Umbilical cord (tissue), 2 donors: Measurements from ENCODE around the gene SHISA6. TPM values are rescaled to one million over a fixed set of nuclear protein-coding genes. Genes with fewer than 3 reads are reported as not detected.
A peak's percentile ranks its signal among the peaks of the same experiment; 100 is the strongest.

Experiments
- DNase-seq: peaks from one replicate; pipeline ENCODE4 v3.0.0-alpha.2; 2015; ENCODE audit warnings: low spot score
- total RNA-seq: library from RNA; depleted of rRNA; stranded (reverse); fragments of >200 nt; gene quantifications from one replicate; pipeline ENCODE4 v1.2.3, GENCODE V29; 2014; ENCODE audit warnings: low replicate concordance; ENCODE audit not compliant: insufficient read depth

The SHISA6 gene
- total RNA-seq, 1 donor from 2014 or later = 0.48 TPM

- no peak for DNase-seq
Measured at GRCh38 chr17:11582217-11582616, 341.2 kb downstream of the SHISA6 start.

GRCh38 chr17:11583306-11583992, 342.4 kb downstream of the SHISA6 start:
- DNase-seq = no peak

- DNase-seq = no peak
Measured at GRCh38 chr17:11589716-11590115, 348.7 kb downstream of the SHISA6 start.

GRCh38 chr17:11598274-11599221, 357.5 kb downstream of the SHISA6 start, which contains the start of gene DNAH9:
TSS of gene DNAH9 (plus strand) at chr17:11598470. CDS start at chr17:11598499, 29 bp downstream.
- DNase-seq = peak; percentile 98

GRCh38 chr17:11601661-11602060, 360.6 kb downstream of the SHISA6 start:
- DNase-seq = no peak

- DNase-seq = peak; percentile 96
Measured at GRCh38 chr17:11608396-11608795, 367.4 kb downstream of the SHISA6 start.

- DNase-seq = no peak
Measured at GRCh38 chr17:11610999-11611566, 370.1 kb downstream of the SHISA6 start.

- DNase-seq = no peak
Measured at GRCh38 chr17:11612956-11613355, 371.9 kb downstream of the SHISA6 start.
